ENCODE data around the gene P2RY2. TPM values are rescaled to one million over a fixed set of nuclear protein-coding genes. Genes with fewer than 3 reads are reported as not detected.

P2RY2 gene
- total and polyA plus RNA-seq, 10 of the 15 experiments (the other 5 are each of a cell fraction or from before 2014, with no cell fraction given), result 0.03 to 0.23 (median 0.17) TPM; not detected in 7

DNA sequence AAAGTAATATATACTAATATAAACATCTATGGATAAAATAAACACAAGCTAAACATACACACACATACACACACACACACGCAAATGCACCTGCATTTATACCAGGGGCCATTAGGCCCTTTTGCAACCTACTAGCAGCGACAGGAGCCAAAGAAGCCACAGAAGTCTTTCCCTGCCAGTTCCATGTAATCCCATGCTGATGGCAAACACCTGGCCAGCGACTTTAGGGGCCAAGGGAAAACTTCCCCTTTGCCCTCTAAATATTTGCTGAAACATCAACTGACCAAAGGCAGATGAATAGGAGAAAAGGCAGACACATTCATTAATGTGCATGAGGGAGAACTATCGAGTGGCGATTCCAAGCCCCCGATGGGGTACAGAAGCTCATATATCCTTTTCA is 14.8 kb upstream of the P2RY2 start:
- no peak for FAIRE-seq
- in situ Hi-C loops (cut with MboI), result no loop called here
- H3K36me3 ChIP-seq (ENCODE audit: control insufficient read depth in 2 of 2, insufficient read depth in 2 of 2, low read length in 1 of 2), result no peaks in the 10 kb centered on the region
- ChIA-PET RAD21 (ENCODE audit: unreplicated experiment) (no interaction called here), CTCF (interaction anchor here (1.8 to 1.9 kb wide), 2 partner anchors 9 to 33 kb away, joined by 5 to 8 read pairs; no protein-coding TSS in a partner anchor), SMC1A (ENCODE audit: uncharacterized antibody, unreplicated experiment) (no interaction called here), POLR2A (no interaction called here)
- H3K79me2 ChIP-seq (ENCODE audit: control insufficient read depth, insufficient read depth, low read length), result no peaks in the 10 kb centered on the region
- no peaks in the 10 kb centered on the region for H3K9me3 ChIP-seq (replicated peaks; ENCODE audit: control insufficient read depth, insufficient read depth, low read length)
- TF ChIP-seq, protein P1, sequence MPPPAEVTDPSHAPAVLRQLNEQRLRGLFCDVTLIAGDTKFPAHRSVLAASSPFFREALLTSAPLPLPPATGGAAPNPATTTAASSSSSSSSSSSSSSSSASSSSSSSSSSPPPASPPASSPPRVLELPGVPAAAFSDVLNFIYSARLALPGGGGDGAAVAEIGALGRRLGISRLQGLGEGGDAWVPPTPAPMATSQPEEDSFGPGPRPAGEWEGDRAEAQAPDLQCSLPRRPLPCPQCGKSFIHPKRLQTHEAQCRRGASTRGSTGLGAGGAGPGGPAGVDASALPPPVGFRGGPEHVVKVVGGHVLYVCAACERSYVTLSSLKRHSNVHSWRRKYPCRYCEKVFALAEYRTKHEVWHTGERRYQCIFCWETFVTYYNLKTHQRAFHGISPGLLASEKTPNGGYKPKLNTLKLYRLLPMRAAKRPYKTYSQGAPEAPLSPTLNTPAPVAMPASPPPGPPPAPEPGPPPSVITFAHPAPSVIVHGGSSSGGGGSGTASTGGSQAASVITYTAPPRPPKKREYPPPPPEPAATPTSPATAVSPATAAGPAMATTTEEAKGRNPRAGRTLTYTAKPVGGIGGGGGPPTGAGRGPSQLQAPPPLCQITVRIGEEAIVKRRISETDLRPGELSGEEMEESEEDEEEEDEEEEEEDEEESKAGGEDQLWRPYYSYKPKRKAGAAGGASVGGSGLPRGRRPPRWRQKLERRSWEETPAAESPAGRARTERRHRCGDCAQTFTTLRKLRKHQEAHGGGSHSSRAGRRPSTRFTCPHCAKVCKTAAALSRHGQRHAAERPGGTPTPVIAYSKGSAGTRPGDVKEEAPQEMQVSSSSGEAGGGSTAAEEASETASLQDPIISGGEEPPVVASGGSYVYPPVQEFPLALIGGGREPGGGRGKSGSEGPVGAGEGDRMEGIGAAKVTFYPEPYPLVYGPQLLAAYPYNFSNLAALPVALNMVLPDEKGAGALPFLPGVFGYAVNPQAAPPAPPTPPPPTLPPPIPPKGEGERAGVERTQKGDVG (CRISPR knock-in tag; IDR thresholded peaks at IDR 0.05), result no peak
- TF ChIP-seq, protein P2, sequence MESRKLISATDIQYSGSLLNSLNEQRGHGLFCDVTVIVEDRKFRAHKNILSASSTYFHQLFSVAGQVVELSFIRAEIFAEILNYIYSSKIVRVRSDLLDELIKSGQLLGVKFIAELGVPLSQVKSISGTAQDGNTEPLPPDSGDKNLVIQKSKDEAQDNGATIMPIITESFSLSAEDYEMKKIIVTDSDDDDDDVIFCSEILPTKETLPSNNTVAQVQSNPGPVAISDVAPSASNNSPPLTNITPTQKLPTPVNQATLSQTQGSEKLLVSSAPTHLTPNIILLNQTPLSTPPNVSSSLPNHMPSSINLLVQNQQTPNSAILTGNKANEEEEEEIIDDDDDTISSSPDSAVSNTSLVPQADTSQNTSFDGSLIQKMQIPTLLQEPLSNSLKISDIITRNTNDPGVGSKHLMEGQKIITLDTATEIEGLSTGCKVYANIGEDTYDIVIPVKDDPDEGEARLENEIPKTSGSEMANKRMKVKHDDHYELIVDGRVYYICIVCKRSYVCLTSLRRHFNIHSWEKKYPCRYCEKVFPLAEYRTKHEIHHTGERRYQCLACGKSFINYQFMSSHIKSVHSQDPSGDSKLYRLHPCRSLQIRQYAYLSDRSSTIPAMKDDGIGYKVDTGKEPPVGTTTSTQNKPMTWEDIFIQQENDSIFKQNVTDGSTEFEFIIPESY (IDR thresholded peaks at IDR 0.05), result no peak
- no peak for TF ChIP-seq RAD21 (IDR thresholded peaks at IDR 0.05; ENCODE audit: insufficient read depth, low read depth, low read length)
- no peak overlapping the region for H2AFZ ChIP-seq (ENCODE audit: control insufficient read depth, low read depth, low read length)
- no TSS peak for BruUV-seq (replicated peaks)
- no peaks in the 10 kb centered on the region for H3K27me3 ChIP-seq (replicated peaks in 1 of 2; ENCODE audit: control insufficient read depth in 2 of 2, insufficient read depth in 2 of 2, low read length in 1 of 2)
- H3K27ac ChIP-seq (ENCODE audit: control insufficient read depth, insufficient read depth), result no peak overlapping the region
- H3K4me1 ChIP-seq (ENCODE audit: control insufficient read depth, insufficient read depth, low read length), result no peaks in the 10 kb centered on the region
- H4K20me1 ChIP-seq (ENCODE audit: control insufficient read depth, insufficient read depth), result no peaks in the 10 kb centered on the region
- no peak for DNase-seq (ENCODE audit: low read depth, low spot score)
- intact Hi-C loops (cut with micrococcal nuclease; ENCODE audit: unreplicated experiment), result no loop called here
- no peak for ATAC-seq
- H3K4me3 ChIP-seq, result no peak overlapping the region
- no peak overlapping the region for H3K9ac ChIP-seq (ENCODE audit: control insufficient read depth, insufficient read depth, low read length)
- 49% methylated on average over 6 of the region's 6 CpGs for WGBS (ENCODE audit: insufficient coverage, insufficient replicate concordance, low lambda C conversion rate, missing lambda C conversion rate)
- H3K4me2 ChIP-seq (ENCODE audit: control insufficient read depth, insufficient read depth), result no peak overlapping the region

All from GM12878 (cell line).